ENCODE measurements around the gene EEF1AKMT4. TPM values are rescaled to one million over a fixed set of nuclear protein-coding genes. Genes with fewer than 3 reads are reported as not detected.

The EEF1AKMT4 gene
- total RNA-seq, 1 donor from 2014 or later = 4.8 TPM

- DNase-seq = no peak
Observed at GRCh38 chr3:184236033-184236410, 13.4 kb upstream of the EEF1AKMT4 start.

GRCh38 chr3:184236636-184237035 is 12.8 kb upstream of the EEF1AKMT4 start:
- DNase-seq = no peak

- DNase-seq = no peak
Observed at GRCh38 chr3:184237211-184237610, 12.3 kb upstream of the EEF1AKMT4 start.

- no peak for DNase-seq
Observed at GRCh38 chr3:184237807-184238206, 11.7 kb upstream of the EEF1AKMT4 start.

- no peak for DNase-seq
Observed at GRCh38 chr3:184238246-184238818, 11.1 kb upstream of the EEF1AKMT4 start.

- DNase-seq = no peak
Observed at GRCh38 chr3:184239221-184239620, 10.3 kb upstream of the EEF1AKMT4 start.

- no peak for DNase-seq
Observed at GRCh38 chr3:184239708-184240107, 9.8 kb upstream of the EEF1AKMT4 start.

GRCh38 chr3:184240384-184241140 is 8.9 kb upstream of the EEF1AKMT4 start:
- DNase-seq = peak; percentile 56

GRCh38 chr3:184241141-184241446 is 8.4 kb upstream of the EEF1AKMT4 start:
- no peak for DNase-seq

- DNase-seq = peak; percentile 82
Observed at GRCh38 chr3:184241447-184242296, 7.8 kb upstream of the EEF1AKMT4 start.

- DNase-seq = no peak
Observed at GRCh38 chr3:184242297-184242685, 7.2 kb upstream of the EEF1AKMT4 start.

GRCh38 chr3:184248454-184249411 is 739 bp upstream of the EEF1AKMT4 start, which contains the start of gene ALG3:
ALG3 (minus strand) TSS chr3:184248962; CDS start chr3:184248940, 22 bp downstream.
- DNase-seq = peak; percentile 94

- peak; percentile 95 for DNase-seq
Observed at GRCh38 chr3:184250167-184250828, 826 bp downstream of the EEF1AKMT4 start.

GRCh38 chr3:184255291-184256039 is 6.0 kb downstream of the EEF1AKMT4 start:
- no peak for DNase-seq

GRCh38 chr3:184257083-184257915 is 7.8 kb downstream of the EEF1AKMT4 start:
- DNase-seq = no peak

GRCh38 chr3:184258926-184259325 is 9.5 kb downstream of the EEF1AKMT4 start:
- no peak for DNase-seq

GRCh38 chr3:184259396-184259877 is 10.0 kb downstream of the EEF1AKMT4 start:
- no peak for DNase-seq

GRCh38 chr3:184259878-184260723 is 10.6 kb downstream of the EEF1AKMT4 start:
- DNase-seq = peak; percentile 55

GRCh38 chr3:184260724-184261269 is 11.3 kb downstream of the EEF1AKMT4 start:
- no peak for DNase-seq

All from dermis blood vessel endothelial cell (primary cell).